ENCODE measurements around the gene SNX6.
A peak's percentile ranks its signal among the peaks of the same experiment; 100 is the strongest.

Gene SNX6

DNA sequence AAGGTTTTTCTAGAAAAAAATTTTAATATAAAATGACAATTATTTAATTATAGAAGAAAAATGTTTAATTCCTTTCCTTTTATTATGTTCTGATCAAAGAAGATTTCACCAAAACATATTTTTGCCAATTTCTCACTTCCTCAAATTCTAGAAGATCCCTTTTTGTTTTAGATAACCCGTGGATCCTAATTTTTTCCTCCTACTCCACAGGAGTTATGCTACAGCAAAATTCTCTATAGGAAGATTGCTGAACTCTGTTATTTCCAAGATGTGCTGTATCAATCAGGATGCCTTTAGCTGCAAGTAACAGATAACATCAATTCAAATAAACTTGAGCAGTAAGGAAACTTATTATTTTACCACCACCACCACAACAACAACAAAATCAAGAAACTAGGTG, 3.8 kb upstream of the SNX6 start:
- no peak for DNase-seq

GRCh38 chr14:34632411-34632978, 2.5 kb upstream of the SNX6 start:
- no peak for DNase-seq

- peak in 1 of 2 experiments; percentile 54 for DNase-seq
Observed at GRCh38 chr14:34629344-34629656, 648 bp downstream of the SNX6 start.

- peak in 1 of 2 experiments; percentile 27 for DNase-seq
Observed at GRCh38 chr14:34628681-34629135, 1.2 kb downstream of the SNX6 start.

DNA sequence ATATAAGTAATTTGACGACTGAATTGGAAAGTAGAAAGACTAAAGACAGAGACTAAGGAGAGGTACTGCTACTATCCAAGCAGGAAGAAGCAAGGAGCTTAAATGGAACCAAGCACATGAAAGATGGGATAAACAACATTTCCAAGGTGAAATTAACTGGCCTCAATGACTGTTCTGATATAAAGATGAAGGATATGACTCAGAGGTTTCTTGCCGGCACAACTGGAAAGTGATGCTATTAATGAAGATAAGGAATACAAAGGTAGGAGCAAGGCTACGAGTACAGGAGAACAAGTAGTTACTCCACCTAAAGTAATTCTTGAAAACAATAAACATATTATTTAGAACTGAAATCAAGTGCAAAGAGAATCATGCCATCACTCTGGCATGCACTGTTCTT, 6.4 kb downstream of the SNX6 start:
- no peak for DNase-seq

GRCh38 chr14:34620839-34621238, 9.1 kb downstream of the SNX6 start:
- no peak for DNase-seq

GRCh38 chr14:34620115-34620514, 9.8 kb downstream of the SNX6 start:
- DNase-seq, result no peak

DNA sequence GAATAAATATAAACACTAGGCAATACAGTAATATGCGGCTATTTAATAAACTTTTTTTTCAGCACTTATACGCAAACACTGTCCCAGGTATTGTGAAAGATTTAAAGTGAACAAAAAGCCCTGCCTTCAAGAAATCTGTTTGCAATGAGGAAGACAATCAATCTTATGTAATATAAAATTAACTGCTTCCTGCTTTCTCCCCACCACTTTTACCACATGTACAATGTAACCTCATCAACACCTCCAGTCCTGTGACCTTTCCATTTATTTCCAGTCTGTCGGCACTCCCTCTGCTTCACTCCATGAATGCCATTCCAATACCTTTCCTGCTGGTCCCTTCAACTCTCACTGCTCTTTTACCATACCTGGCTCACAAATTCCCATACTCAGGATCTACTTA, 10.5 kb downstream of the SNX6 start:
- no peak for DNase-seq

- DNase-seq, result no peak
Observed at GRCh38 chr14:34616360-34616759, 13.6 kb downstream of the SNX6 start.

DNA sequence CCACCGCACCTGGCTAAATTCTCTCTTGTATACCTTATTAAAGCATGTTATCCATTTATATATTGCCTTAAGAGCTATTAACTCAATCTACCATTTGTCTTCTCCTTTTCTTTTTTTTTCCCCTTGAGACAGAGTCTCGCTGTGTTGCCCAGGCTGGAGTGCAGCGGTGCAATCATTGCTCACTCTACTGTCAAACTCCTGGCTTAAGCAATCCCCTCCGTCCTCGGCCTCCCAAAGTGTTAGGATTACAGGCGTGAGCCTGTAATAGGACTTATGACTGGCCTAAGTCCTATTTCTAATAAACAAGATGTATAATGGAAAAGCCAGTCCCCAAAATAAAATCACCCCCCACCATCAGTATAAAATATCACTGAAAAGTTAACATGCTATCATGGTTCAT, 14.4 kb downstream of the SNX6 start:
- no peak for DNase-seq

GRCh38 chr14:34614638-34615037, 15.3 kb downstream of the SNX6 start:
- DNase-seq, result no peak

- DNase-seq, result no peak
Observed at GRCh38 chr14:34610101-34610500, 19.8 kb downstream of the SNX6 start.

DNA sequence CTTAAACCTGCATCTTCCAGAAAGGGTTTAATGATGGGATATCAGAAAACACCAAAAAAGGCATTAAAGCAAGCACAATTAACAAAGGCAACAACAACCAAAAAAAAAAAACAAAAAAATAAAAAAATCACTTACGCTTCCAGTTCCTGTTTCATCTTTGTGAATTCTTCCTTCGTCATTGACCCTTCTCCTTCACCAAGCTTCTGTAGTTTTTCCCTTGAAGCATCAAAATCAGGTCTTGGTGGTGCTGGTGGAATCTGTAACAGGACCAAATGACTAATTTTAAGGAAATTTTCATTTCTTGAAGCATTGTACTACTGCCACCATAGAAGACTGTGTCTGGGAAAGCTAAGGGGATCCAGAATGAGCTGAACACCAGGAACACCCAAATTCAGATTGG, 24.5 kb downstream of the SNX6 start:
- no peak for DNase-seq

DNA sequence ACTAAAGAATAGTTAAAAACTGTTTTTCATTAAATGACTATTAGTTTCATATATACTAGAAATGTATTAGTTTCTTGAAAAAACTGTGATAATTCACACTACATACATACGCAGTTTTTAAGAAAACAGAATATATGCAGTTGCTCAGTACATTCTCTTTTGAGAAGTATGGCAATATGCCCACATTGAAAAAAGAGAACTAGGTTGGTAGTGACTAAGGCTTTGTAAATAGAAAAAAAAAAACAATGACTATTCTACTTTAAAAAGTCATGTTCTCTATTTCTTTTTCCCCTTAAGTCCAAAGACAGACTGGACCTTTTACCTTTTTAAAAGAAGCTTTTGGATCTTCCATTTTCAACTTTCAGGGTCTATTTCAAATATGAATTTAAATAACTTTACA, 25.0 kb downstream of the SNX6 start:
- DNase-seq, result no peak

DNA sequence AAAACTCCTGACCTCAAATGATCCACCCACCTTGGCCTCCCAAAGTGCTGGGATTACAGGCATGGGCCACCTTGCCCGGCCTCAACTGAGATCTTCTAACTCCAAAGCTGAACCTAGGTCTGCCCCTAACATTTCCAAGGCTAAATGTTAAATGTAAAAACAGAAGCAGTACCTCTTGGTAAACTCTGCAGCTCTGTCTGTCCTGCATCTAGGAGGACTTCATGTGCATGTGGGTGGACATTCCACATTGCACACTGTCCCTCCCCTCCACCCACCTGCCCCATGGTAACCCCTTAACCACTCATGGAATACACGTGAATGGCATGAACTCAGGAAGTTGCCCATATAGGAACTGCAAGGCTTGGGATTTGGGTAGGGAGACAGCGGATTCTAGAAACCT, 33.1 kb downstream of the SNX6 start:
- no peak for DNase-seq

DNA sequence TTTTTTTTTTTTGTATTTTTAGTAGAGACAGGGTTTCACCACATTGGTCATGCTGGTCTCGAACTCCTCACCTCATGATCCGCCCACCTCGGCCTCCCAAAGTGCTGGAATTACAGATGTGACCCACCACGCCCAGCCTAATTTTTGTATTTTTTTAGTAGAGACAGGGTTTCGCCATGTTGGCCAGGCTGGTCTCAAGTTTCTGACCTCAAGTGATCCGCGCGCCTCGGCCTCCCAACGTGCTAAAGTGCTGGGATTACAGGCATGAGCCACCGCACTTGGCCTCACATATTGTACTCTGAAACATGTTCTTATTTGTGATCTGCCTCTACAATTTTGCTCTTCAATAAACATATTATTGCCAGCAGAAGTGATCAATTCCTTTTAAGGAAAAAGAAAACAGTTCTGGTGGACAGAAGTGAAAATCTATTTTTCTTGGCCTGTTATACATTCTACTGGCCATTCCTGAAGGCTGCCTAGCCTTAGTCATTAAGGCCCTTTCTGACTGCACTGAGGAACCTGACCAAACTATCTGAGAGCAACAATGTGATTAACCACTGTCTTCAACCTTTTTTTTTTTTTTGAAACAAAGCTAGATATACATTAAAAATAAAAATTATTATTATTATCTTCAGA, 36.1 kb downstream of the SNX6 start:
- DNase-seq, result no peak

DNA sequence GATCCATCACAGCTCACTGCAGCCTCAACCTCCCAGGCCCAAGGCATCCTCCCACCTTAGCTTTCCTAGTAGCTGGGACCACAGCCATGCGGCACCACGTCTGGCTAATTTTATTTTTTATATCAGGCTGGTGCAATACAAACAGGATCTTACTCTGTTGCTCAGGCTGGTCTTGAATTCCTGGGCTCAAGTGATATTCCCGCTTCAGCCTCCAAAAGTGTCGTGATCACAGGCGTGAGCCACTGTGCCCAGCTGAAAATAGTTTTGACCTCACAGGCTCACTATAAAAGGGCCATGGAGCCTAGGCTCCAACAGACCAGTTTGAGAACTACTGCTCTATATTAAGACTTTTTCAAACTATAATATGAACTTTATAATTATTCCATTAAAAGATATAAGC, 37.3 kb downstream of the SNX6 start:
- no peak for DNase-seq

GRCh38 chr14:34583525-34583924, 46.4 kb downstream of the SNX6 start:
- no peak for DNase-seq

GRCh38 chr14:34582117-34582680, 47.7 kb downstream of the SNX6 start:
- no peak for DNase-seq

DNA sequence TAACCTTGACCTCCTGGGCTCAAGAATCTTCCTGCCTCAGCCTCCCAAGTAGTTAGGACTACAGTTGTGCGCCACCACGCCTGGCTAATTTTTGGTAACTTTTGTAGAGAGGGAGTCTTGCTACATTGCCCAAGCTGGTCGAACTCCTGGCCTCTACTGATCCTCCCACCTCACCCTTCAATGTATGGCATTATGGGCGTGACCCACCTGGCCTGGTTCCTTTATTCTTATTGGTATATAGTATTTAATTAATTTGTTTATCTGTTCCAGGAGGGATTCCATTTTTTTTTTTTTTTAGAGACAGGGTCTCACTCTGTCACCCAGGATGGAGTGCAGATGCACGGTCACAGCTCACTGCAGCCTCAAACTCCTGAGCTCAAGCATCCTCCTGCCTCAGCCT, 49.6 kb downstream of the SNX6 start:
- DNase-seq, result no peak

DNA sequence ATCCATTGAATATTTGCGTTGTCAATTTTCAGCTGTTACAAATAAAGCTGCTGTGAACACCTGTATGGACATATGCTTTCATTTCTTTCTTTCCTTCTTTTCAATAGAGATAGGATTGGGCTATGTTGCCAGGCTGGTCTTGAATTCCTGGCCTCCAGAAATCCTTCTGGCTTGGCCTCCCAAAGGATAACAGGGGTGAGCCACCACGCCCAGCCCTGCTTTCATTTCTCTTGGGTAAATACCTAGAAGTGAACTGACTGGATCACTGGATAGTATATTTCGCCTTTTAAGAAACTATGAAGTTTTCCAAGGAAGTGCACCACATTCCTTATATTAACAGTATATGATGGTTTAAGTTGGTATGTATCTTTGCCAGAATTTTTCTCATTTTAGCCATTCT, 58.2 kb downstream of the SNX6 start:
- DNase-seq, result no peak

- DNase-seq, result no peak
Observed at GRCh38 chr14:34569750-34570149, 60.2 kb downstream of the SNX6 start.

DNA sequence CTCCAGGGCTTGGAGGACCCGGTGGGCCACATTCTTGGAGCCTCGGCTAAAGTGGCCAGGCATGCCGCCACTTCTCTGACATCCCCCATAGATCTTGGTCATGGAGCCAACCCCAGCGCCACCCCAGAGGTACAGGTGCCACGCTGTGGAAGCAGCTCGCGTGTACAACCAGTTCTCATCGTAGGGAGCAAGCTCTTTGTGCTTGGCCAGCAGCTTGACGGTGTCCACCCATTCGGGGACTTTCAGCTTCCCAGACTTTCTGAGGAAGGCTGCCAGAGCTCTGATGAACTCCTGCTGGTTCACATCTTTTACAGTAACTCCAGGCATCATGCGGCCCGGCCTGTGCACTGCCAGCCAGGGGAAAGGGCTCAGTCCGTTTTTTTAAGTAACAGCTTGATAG, 61.1 kb downstream of the SNX6 start:
- no peak for DNase-seq

GRCh38 chr14:34562776-34563150, 67.2 kb downstream of the SNX6 start:
- no peak for DNase-seq
